GM12878 (cell line): ENCODE measurements around the gene FLII. TPM values are rescaled to one million over a fixed set of nuclear protein-coding genes. Genes with fewer than 3 reads are reported as not detected.

Experiments
- ATAC-seq: fragments of 200-7000 bp; cut with Tn5 transposase; 3 replicates; pipeline ENCODE4 v1.9.1; 2020; ENCODE audit warnings: mild to moderate bottlenecking, moderate library complexity
- BruUV-seq: library from RNA; stranded (reverse); fragments of 400-500 nt; replicated peaks from 2 replicates; lab custom pipeline; 2021; lab: Mats Ljungman, UMichigan
- CTCF ChIA-PET: fragments of 300-600 bp; sonication (Branson Sonifier 250); formaldehyde crosslinking; extraction: SDS; loops from one replicate; lab custom pipeline; 2021; ENCODE audit warnings: inconsistent platforms; lab: Yijun Ruan, JAX
- POLR2A ChIA-PET: fragments of 350-600 bp; formaldehyde crosslinking; extraction: SDS; loops from one replicate; lab custom pipeline; 2021; ENCODE audit warnings: inconsistent platforms; lab: Charles Lee
- RAD21 ChIA-PET: fragments of 300-600 bp; sonication (Branson Sonifier 250); formaldehyde crosslinking; loops from one replicate; lab custom pipeline; 2023; ENCODE audit warnings: antibody characterized with exemption; ENCODE audit not compliant: unreplicated experiment; lab: Charles Lee
- SMC1A ChIA-PET: fragments of 300-600 bp; sonication (Branson Sonifier 250); formaldehyde crosslinking; loops from one replicate; lab custom pipeline; 2023; ENCODE audit not compliant: unreplicated experiment, uncharacterized antibody; lab: Charles Lee
- DNase-seq: peaks from one replicate; pipeline ENCODE4 v3.0.0-alpha.2; 2011; ENCODE audit warnings: low read depth, low spot score
- FAIRE-seq: peaks from 3 replicates; lab custom pipeline; 2011; peaks lifted over from hg19 to GRCh38; lab: Jason Lieb, UNC
- H2AFZ ChIP-seq: 2 replicates; pipeline ENCODE4 v1.6.0; 2011; ENCODE audit warnings: low read depth, low read length, control low read depth; ENCODE audit not compliant: control insufficient read depth
- H3K27ac ChIP-seq: 2 replicates; pipeline ENCODE4 v1.5.1; 2011; ENCODE audit warnings: control low read depth; ENCODE audit not compliant: control insufficient read depth, insufficient read depth
- H3K27me3 ChIP-seq, 2 experiments: replicated peaks in 1 of 2; 2 replicates each; pipeline versions ENCODE4 v1.6.0 to v1.6.1; 2011; ENCODE audit warnings: low read length in 1 of 2; ENCODE audit not compliant: control insufficient read depth in 2 of 2, insufficient read depth in 2 of 2
- H3K36me3 ChIP-seq, 2 experiments: 2 replicates each; pipeline ENCODE4 v1.5.1; 2011; ENCODE audit warnings: low read length in 1 of 2; ENCODE audit not compliant: control insufficient read depth in 2 of 2, insufficient read depth in 2 of 2
- H3K4me1 ChIP-seq: 2 replicates; pipeline ENCODE4 v1.6.1; 2011; ENCODE audit warnings: mild to moderate bottlenecking, low read length, moderate library complexity, mixed read lengths; ENCODE audit not compliant: control insufficient read depth, insufficient read depth
- H3K4me2 ChIP-seq: 2 replicates; pipeline ENCODE4 v1.6.0; 2011; ENCODE audit warnings: control low read depth; ENCODE audit not compliant: control insufficient read depth, insufficient read depth
- H3K4me3 ChIP-seq: fragments of 200-600 bp; sonication (generic); 2 replicates; pipeline ENCODE4 v1.5.1; 2016
- H3K79me2 ChIP-seq: 2 replicates; pipeline ENCODE4 v1.6.0; 2011; ENCODE audit warnings: low read length; ENCODE audit not compliant: control insufficient read depth, insufficient read depth
- H3K9ac ChIP-seq: 2 replicates; pipeline ENCODE4 v1.8.0; 2011; ENCODE audit warnings: low read length, control low read depth, mixed read lengths; ENCODE audit not compliant: control insufficient read depth, insufficient read depth
- H3K9me3 ChIP-seq: replicated peaks from 3 replicates; pipeline ENCODE4 v1.5.1; 2011; ENCODE audit warnings: mild to moderate bottlenecking, low read length; ENCODE audit not compliant: control insufficient read depth, insufficient read depth
- H4K20me1 ChIP-seq: 2 replicates; pipeline ENCODE4 v1.6.0; 2011; ENCODE audit not compliant: control insufficient read depth, insufficient read depth
- KLF5 ChIP-seq: fragments of 450-650 bp; IDR thresholded peaks from 2 replicates; pipeline ENCODE4 v1.6.1; 2014; ENCODE audit warnings: mild to moderate bottlenecking; ENCODE audit not compliant: partially characterized antibody
- NFYA ChIP-seq: IDR thresholded peaks from 2 replicates; pipeline ENCODE4 v1.6.1; 2011; ENCODE audit warnings: low read depth, mild to moderate bottlenecking, low read length, improper control_type of control experiment, borderline replicate concordance
- ZNF687 ChIP-seq: fragments of 450-650 bp; IDR thresholded peaks from 2 replicates; pipeline ENCODE4 v1.6.1; 2017; ENCODE audit warnings: mild to moderate bottlenecking, moderate library complexity
- WGBS: methylation state at CpG from one replicate; pipeline ENCODE4 v1.1.6; 2016; ENCODE audit warnings: low lambda C conversion rate; ENCODE audit not compliant: insufficient replicate concordance, insufficient coverage; ENCODE audit errors: missing lambda C conversion rate; 5-methylcytosine and 5-hydroxymethylcytosine counted together
- in situ Hi-C: fragments of 300-500 bp; cut with MboI; formaldehyde crosslinking; loops from 9 replicates; pipeline ENCODE4 v1.14.3; 2018; ENCODE audit warnings: mixed read lengths
- intact Hi-C: fragments of 100-400 bp; cut with micrococcal nuclease; formaldehyde crosslinking; loops from one replicate; pipeline ENCODE4 v1.14.2; 2022; ENCODE audit not compliant: unreplicated experiment
- polyA plus RNA-seq, 11 experiments: library from polyadenylated mRNA; depleted of rRNA in 4 of 11; unstranded in 6 of 11; stranded (reverse) in 5 of 11; fragments of >200 nt; fragmentation: Nextera tagmentation in 4 of 11; fragmentation: Illumina TruSeq in 1 of 11; extraction: Ambion mirVana in 4 of 11; extraction: Trizol in 1 of 11; gene quantifications; 1 replicate in 1 of 11; 2 replicates in 10 of 11; pipeline versions ENCODE4 v1.2.1 to v1.2.3, GENCODE V29; 2011 to 2016; ENCODE audit warnings: inconsistent platforms in 2 of 11, missing spikeins in 2 of 11, low read depth in 1 of 11
- total RNA-seq, 4 experiments: library from RNA; depleted of rRNA in 3 of 4; stranded (reverse); fragments of >200 nt in 3 of 4; fragmentation: Illumina TruSeq in 1 of 4; extraction: Trizol in 1 of 4; gene quantifications; 2 replicates each; pipeline versions ENCODE4 v1.2.1 to v1.2.3, GENCODE V29; 2013 to 2021
- TF ChIP-seq, protein P1 (sequence below), 3 experiments: IDR thresholded peaks in 2 of 3; conservative IDR thresholded peaks in 1 of 3; 2 replicates each; pipeline ENCODE4 v1.5.1; 2011; ENCODE audit warnings: low read depth in 3 of 3, low read length in 3 of 3, mild to moderate bottlenecking in 3 of 3, control low read depth in 2 of 3, moderate library complexity in 2 of 3, inconsistent platforms in 1 of 3, mixed read lengths in 1 of 3; ENCODE audit not compliant: control insufficient read depth in 2 of 3, insufficient read depth in 1 of 3; ENCODE audit errors: extremely low read depth in 1 of 3
- TF ChIP-seq, protein P2 (sequence below): fragments of 450-650 bp; IDR thresholded peaks from 2 replicates; pipeline ENCODE4 v1.6.1; 2016; ENCODE audit warnings: mild to moderate bottlenecking

The FLII gene
- total and polyA plus RNA-seq, 10 of the 15 experiments (the other 5 are each of a cell fraction or from before 2014, with no cell fraction given): 22.2 to 200 (median 121) TPM

DNA sequence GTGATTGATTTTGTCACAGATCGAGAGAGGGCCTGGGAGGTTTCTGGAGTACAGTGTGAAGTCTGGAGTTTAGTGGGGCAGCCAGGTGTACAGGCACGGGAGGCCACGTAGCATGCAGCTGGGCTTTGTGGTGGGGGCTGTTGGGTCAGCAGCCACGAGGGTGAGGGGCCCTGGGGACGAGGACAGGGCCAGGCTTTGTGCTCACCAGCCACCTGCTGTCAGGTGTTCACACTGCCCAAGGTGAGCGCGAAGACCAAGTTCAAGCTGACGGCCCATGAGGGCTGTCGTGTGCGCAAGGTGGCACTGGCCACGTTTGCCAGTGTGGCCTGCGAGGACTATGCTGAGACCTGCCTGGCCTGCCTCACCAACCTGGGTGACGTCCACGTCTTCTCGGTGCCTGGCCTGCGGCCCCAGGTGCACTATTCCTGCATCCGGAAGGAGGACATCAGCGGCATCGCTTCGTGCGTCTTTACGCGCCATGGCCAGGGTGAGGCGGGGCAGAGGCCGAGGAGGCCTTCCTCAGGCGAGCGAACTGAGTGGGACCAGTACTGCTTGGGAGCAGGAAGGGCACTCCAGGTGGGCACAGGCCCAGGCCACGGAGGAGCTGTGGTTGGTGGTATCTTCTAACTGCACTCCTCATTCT, 17.2 kb downstream of the FLII start (continued):
- TF ChIP-seq, protein P1, sequence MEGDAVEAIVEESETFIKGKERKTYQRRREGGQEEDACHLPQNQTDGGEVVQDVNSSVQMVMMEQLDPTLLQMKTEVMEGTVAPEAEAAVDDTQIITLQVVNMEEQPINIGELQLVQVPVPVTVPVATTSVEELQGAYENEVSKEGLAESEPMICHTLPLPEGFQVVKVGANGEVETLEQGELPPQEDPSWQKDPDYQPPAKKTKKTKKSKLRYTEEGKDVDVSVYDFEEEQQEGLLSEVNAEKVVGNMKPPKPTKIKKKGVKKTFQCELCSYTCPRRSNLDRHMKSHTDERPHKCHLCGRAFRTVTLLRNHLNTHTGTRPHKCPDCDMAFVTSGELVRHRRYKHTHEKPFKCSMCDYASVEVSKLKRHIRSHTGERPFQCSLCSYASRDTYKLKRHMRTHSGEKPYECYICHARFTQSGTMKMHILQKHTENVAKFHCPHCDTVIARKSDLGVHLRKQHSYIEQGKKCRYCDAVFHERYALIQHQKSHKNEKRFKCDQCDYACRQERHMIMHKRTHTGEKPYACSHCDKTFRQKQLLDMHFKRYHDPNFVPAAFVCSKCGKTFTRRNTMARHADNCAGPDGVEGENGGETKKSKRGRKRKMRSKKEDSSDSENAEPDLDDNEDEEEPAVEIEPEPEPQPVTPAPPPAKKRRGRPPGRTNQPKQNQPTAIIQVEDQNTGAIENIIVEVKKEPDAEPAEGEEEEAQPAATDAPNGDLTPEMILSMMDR (IDR thresholded peaks at IDR 0.05 in 2 of 3, conservative IDR thresholded peaks at IDR 0.05 in 1 of 3; ENCODE audit: control insufficient read depth in 2 of 3, extremely low read depth in 1 of 3, insufficient read depth in 1 of 3, low read depth in 3 of 3, low read length in 3 of 3): no peak
- TF ChIP-seq ZNF687: no peak

DNA sequence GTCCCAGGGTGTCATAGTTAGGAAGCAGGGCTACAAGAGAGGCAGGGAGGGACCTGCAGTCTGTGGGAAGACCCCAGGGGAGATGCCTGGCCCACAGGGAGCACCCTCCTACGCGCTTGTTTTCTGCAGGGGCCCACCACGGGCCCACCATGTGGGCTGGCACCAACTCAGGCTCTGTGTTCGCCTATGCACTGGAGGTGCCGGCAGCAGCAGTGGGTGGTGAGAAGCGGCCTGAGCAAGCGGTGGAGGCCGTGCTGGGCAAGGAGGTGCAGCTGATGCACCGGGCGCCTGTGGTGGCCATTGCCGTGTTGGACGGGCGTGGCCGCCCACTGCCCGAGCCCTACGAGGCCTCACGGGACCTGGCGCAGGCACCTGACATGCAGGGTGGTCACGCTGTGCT, 18.1 kb downstream of the FLII start:
- Histone ChIP-seq H3K4me1 (no peaks in the 10 kb centered on the region), H3K79me2 (no peaks in the 10 kb centered on the region), H3K4me2 (no peak overlapping the region), H3K9me3 (no peaks in the 10 kb centered on the region), H3K4me3 (no peak overlapping the region), H3K36me3 (peaks cover under 1 to 3% of the 10 kb centered on the region in 2 experiments; a peak in 1 of 4 replicates), H3K9ac (no peak overlapping the region), H3K27me3 (no peaks in the 10 kb centered on the region), H2AFZ (no peak overlapping the region), H4K20me1 (no peaks in the 10 kb centered on the region), H3K27ac (no peak overlapping the region)
- ATAC-seq (no peak), DNase-seq (no peak), FAIRE-seq (no peak)
- no peak for TF ChIP-seq KLF5
- TF ChIP-seq, protein P2, sequence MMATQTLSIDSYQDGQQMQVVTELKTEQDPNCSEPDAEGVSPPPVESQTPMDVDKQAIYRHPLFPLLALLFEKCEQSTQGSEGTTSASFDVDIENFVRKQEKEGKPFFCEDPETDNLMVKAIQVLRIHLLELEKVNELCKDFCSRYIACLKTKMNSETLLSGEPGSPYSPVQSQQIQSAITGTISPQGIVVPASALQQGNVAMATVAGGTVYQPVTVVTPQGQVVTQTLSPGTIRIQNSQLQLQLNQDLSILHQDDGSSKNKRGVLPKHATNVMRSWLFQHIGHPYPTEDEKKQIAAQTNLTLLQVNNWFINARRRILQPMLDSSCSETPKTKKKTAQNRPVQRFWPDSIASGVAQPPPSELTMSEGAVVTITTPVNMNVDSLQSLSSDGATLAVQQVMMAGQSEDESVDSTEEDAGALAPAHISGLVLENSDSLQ: no peak
- TF ChIP-seq NFYA: no peak
- TF ChIP-seq, protein P1 (IDR thresholded peaks at IDR 0.05 in 2 of 3, conservative IDR thresholded peaks at IDR 0.05 in 1 of 3; ENCODE audit: control insufficient read depth in 2 of 3, extremely low read depth in 1 of 3, insufficient read depth in 1 of 3, low read depth in 3 of 3, low read length in 3 of 3): no peak
- in situ Hi-C loops: no loop called here
- ChIA-PET CTCF (no interaction called here), POLR2A (no interaction called here), RAD21 (no interaction called here), SMC1A (no interaction called here)
- intact Hi-C loops: no loop called here
- no TSS peak for BruUV-seq
- 51% methylated on average over 19 of the region's 19 CpGs for WGBS
